ENCODE results near the gene MPHOSPH9. TPM values are rescaled to one million over a fixed set of nuclear protein-coding genes. Genes with fewer than 3 reads are reported as not detected.

The MPHOSPH9 gene
- total RNA-seq, 4 donors from 2014 or later, result 14.2 to 25.3 (median 15.1) TPM

- intact Hi-C loops (cut with DNase I), result no loop called here
- Histone ChIP-seq H3K9me3 (no peaks in the 10 kb centered on the region), H3K4me3 (no peak overlapping the region), H3K27me3 (no peaks in the 10 kb centered on the region), H3K27ac (replicated peaks in 1 of 4) (no peak overlapping the region), H3K4me1 (no peaks in the 10 kb centered on the region), H3K36me3 (peaks cover 7 to 58% (median 30%) of the 10 kb centered on the region in 4 donors)
- no peak for DNase-seq (ENCODE audit: extremely low spot score)
- TF ChIP-seq POLR2A (IDR thresholded peaks at IDR 0.05; ENCODE audit: low read depth) (no peak), POLR2AphosphoS5 (IDR thresholded peaks at IDR 0.05) (no peak), EP300 (IDR thresholded peaks at IDR 0.05) (no peak)
- TF ChIP-seq, protein P1, sequence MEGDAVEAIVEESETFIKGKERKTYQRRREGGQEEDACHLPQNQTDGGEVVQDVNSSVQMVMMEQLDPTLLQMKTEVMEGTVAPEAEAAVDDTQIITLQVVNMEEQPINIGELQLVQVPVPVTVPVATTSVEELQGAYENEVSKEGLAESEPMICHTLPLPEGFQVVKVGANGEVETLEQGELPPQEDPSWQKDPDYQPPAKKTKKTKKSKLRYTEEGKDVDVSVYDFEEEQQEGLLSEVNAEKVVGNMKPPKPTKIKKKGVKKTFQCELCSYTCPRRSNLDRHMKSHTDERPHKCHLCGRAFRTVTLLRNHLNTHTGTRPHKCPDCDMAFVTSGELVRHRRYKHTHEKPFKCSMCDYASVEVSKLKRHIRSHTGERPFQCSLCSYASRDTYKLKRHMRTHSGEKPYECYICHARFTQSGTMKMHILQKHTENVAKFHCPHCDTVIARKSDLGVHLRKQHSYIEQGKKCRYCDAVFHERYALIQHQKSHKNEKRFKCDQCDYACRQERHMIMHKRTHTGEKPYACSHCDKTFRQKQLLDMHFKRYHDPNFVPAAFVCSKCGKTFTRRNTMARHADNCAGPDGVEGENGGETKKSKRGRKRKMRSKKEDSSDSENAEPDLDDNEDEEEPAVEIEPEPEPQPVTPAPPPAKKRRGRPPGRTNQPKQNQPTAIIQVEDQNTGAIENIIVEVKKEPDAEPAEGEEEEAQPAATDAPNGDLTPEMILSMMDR (IDR thresholded peaks at IDR 0.05), result no peak
- WGBS, result 95% methylated on average over 4 of the region's 4 CpGs
Observed at GRCh38 chr12:123180171-123180570, 52.8 kb downstream of the MPHOSPH9 start.

DNA sequence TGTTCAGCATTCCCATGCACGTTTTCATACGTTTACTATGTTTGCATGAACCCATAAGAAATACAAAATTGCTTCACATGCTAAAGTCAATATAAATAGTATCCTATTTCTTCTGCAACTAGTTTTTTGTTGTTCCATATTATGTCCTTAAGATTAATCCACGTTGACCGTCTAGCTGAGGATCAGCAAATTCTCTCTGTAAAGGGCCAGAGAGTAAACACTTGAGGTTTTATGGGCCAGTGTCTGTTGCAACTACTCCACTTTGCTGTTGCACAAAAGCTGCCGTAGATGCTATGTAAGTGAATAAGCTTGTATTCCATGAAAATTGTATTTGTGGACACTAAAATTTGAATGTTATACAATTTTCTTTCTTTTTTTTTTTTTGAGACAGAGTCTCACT is 61.0 kb downstream of the MPHOSPH9 start:
- no peak for DNase-seq (ENCODE audit: extremely low spot score)
- Histone ChIP-seq H3K36me3 (peaks cover 0 to 22% (median 10%) of the 10 kb centered on the region in 4 donors), H3K27ac (replicated peaks in 1 of 4) (no peak overlapping the region), H3K9me3 (no peaks in the 10 kb centered on the region), H3K4me1 (no peaks in the 10 kb centered on the region), H3K4me3 (no peak overlapping the region), H3K27me3 (no peaks in the 10 kb centered on the region)
- intact Hi-C loops (cut with DNase I), result no loop called here
- TF ChIP-seq EP300 (IDR thresholded peaks at IDR 0.05) (no peak), POLR2A (IDR thresholded peaks at IDR 0.05; ENCODE audit: low read depth) (no peak), POLR2AphosphoS5 (IDR thresholded peaks at IDR 0.05) (no peak)
- TF ChIP-seq, protein P1 (IDR thresholded peaks at IDR 0.05), result no peak
- WGBS, result 71% methylated on average over 5 of the region's 5 CpGs

GRCh38 chr12:123167329-123167728 is 65.6 kb downstream of the MPHOSPH9 start:
- intact Hi-C loops (cut with DNase I), result no loop called here
- Histone ChIP-seq H3K4me1 (no peaks in the 10 kb centered on the region), H3K27ac (replicated peaks in 1 of 4) (no peak overlapping the region), H3K9me3 (no peaks in the 10 kb centered on the region), H3K4me3 (no peak overlapping the region), H3K36me3 (peaks cover 0 to 37% (median 32%) of the 10 kb centered on the region in 4 donors), H3K27me3 (no peaks in the 10 kb centered on the region)
- WGBS, result 50% methylated on average over 2 of the region's 2 CpGs
- TF ChIP-seq, protein P1 (IDR thresholded peaks at IDR 0.05), result no peak
- TF ChIP-seq POLR2A (IDR thresholded peaks at IDR 0.05; ENCODE audit: low read depth), result no peak
- no peak for TF ChIP-seq EP300 (IDR thresholded peaks at IDR 0.05)
- no peak for TF ChIP-seq POLR2AphosphoS5 (IDR thresholded peaks at IDR 0.05)
- no peak for DNase-seq (ENCODE audit: extremely low spot score)

DNA sequence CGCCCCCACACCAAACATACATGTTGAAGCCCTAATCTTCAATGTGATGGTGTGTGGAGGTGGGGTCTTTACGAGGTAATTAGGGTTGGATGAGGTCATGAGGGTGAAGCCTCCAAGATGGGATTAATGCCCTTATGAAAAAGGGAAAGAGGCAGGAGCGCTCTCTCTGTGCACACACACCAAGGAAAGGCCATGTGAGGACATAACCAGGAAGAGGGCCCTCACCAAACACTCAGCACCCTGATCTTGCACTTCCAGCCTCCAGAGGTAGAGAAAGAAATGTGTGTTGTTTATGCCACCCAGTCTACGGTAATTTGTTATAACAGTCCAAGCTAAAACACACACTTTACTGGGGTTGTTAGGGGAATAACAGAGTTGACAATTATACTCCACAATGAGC is 67.4 kb downstream of the MPHOSPH9 start:
- intact Hi-C loops (cut with DNase I), result no loop called here
- no peaks in the 10 kb centered on the region for H3K27me3 ChIP-seq
- DNase-seq (ENCODE audit: extremely low spot score), result no peak
- H3K27ac ChIP-seq (replicated peaks in 1 of 4), result no peak overlapping the region
- WGBS, result 90% methylated on average over 4 of the region's 4 CpGs
- no peaks in the 10 kb centered on the region for H3K4me1 ChIP-seq
- peaks cover 0 to 44% (median 31%) of the 10 kb centered on the region in 4 donors for H3K36me3 ChIP-seq
- no peaks in the 10 kb centered on the region for H3K9me3 ChIP-seq
- no peak for TF ChIP-seq POLR2AphosphoS5 (IDR thresholded peaks at IDR 0.05)
- no peak for TF ChIP-seq EP300 (IDR thresholded peaks at IDR 0.05)
- TF ChIP-seq, protein P1 (IDR thresholded peaks at IDR 0.05), result no peak
- TF ChIP-seq POLR2A (IDR thresholded peaks at IDR 0.05; ENCODE audit: low read depth), result no peak
- no peak overlapping the region for H3K4me3 ChIP-seq

DNA sequence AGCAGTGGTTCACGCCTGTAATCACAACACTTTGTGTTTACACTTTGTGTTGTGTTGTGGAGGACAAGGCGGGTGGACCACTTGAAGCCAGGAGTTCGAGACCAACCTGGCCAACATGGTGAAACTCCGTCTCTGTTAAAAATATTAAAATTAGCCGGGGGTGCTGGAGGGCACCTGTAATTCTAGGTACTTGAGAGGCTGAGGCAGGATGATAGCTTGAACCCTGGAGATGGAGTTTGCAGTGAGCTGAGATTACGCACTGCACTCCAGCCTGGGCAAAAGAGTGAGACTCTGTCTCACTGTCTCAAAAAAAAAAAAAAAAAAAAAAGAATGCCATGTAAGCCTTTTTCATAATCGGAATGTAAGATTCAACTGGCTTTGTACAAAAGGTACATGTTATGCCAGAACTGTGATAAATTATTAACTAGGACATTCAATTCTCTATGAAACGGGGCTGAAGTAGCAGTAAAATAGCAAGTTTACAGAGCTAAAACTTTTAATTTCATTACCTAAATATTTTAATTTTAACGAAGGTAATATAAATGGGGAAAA is 68.2 kb downstream of the MPHOSPH9 start:
- TF ChIP-seq, protein P1 (IDR thresholded peaks at IDR 0.05), result no peak
- TF ChIP-seq POLR2AphosphoS5 (IDR thresholded peaks at IDR 0.05) (no peak), POLR2A (IDR thresholded peaks at IDR 0.05; ENCODE audit: low read depth) (no peak), EP300 (IDR thresholded peaks at IDR 0.05) (no peak)
- WGBS, result 91% methylated on average over 9 of the region's 9 CpGs
- Histone ChIP-seq H3K9me3 (no peaks in the 10 kb centered on the region), H3K27ac (replicated peaks in 1 of 4) (no peak overlapping the region), H3K4me1 (no peaks in the 10 kb centered on the region), H3K27me3 (no peaks in the 10 kb centered on the region), H3K4me3 (no peak overlapping the region), H3K36me3 (peaks cover 0 to 51% (median 37%) of the 10 kb centered on the region in 4 donors)
- intact Hi-C loops (cut with DNase I), result no loop called here
- no peak for DNase-seq (ENCODE audit: extremely low spot score)
